K562 (cell line): ENCODE results near the gene BRWD1. TPM values are rescaled to one million over a fixed set of nuclear protein-coding genes. Genes with fewer than 3 reads are reported as not detected.

Experiments
- BCOR ChIP-seq: fragments of 450-650 bp; IDR thresholded peaks from 2 replicates; pipeline ENCODE4 v1.6.1; 2016
- CBX2 ChIP-seq: fragments of 200-600 bp; sonication (generic); IDR thresholded peaks from one replicate; pipeline ENCODE4 v1.6.1; 2012; ENCODE audit warnings: mild to moderate bottlenecking, low read length, inconsistent platforms; ENCODE audit not compliant: insufficient read depth, poor library complexity, severe bottlenecking
- GABPA ChIP-seq: fragments of 200-800 bp; sonication (Bioruptor generic); conservative IDR thresholded peaks from 2 replicates; pipeline ENCODE4 v1.6.1; 2016; ENCODE audit warnings: low read depth, missing genetic modification characterization, missing compliant biosample characterization
- GABPB1 ChIP-seq: sonication (generic); formaldehyde crosslinking; IDR thresholded peaks from 2 replicates; pipeline ENCODE4 v1.8.0; 2022; ENCODE audit warnings: mild to moderate bottlenecking, missing genetic modification reagents
- GTF2F1 ChIP-seq: IDR thresholded peaks from 2 replicates; pipeline ENCODE4 v1.6.1; 2011; ENCODE audit warnings: low read depth, low read length, improper control_type of control experiment
- IFI16 ChIP-seq: fragments of 250-450 bp; sonication (Bioruptor Pico); IDR thresholded peaks from 2 replicates; pipeline ENCODE4 v2.1.2; 2022; ENCODE audit warnings: mild to moderate bottlenecking, inconsistent platforms
- RAD51 ChIP-seq: fragments of 450-650 bp; IDR thresholded peaks from 2 replicates; pipeline ENCODE4 v1.7.1; 2016; ENCODE audit warnings: low read depth, mild to moderate bottlenecking, borderline replicate concordance
- TEAD4 ChIP-seq, 2 experiments: sonication (generic) in 1 of 2; formaldehyde crosslinking in 1 of 2; IDR thresholded peaks; 2 replicates each; pipeline versions ENCODE4 v1.6.1 to v1.8.0; 2012 to 2022; ENCODE audit warnings: borderline replicate concordance in 1 of 2, inconsistent platforms in 1 of 2, low read length in 1 of 2, mild to moderate bottlenecking in 1 of 2, missing genetic modification reagents in 1 of 2
- ZNF140 ChIP-seq: fragments of 250-450 bp; sonication (Bioruptor Pico); IDR thresholded peaks from 2 replicates; pipeline ENCODE4 v1.8.0; 2021; ENCODE audit warnings: moderate library complexity, mild to moderate bottlenecking, inconsistent platforms
- ZNF274 ChIP-seq: IDR thresholded peaks from 2 replicates; pipeline ENCODE4 v1.6.1; 2011; ENCODE audit warnings: low read depth, mild to moderate bottlenecking, low read length, moderate library complexity, borderline replicate concordance
- ZNF609 ChIP-seq: sonication (generic); formaldehyde crosslinking; IDR thresholded peaks from 2 replicates; pipeline ENCODE4 v1.8.1; 2023; ENCODE audit warnings: missing genetic modification reagents, mild to moderate bottlenecking, borderline replicate concordance
- polyA plus RNA-seq, 8 experiments: library from polyadenylated mRNA; depleted of rRNA in 4 of 8; stranded (reverse) in 5 of 8; unstranded in 3 of 8; fragments of >200 nt; fragmentation: Nextera tagmentation in 2 of 8; fragmentation: Illumina TruSeq in 1 of 8; extraction: Ambion mirVana in 2 of 8; extraction: Trizol in 1 of 8; gene quantifications; 2 replicates each; pipeline versions ENCODE4 v1.2.1 to v1.2.3, GENCODE V29; 2011 to 2014; ENCODE audit warnings: inconsistent platforms in 1 of 8, missing spikeins in 1 of 8
- total RNA-seq, 7 experiments: library from RNA; depleted of rRNA in 6 of 7; stranded (reverse); fragments of >200 nt in 6 of 7; fragmentation: Illumina TruSeq in 2 of 7; extraction: Trizol in 2 of 7; gene quantifications; 2 replicates each; pipeline versions ENCODE4 v1.2.1 to v1.2.3, GENCODE V29; 2011 to 2021; ENCODE audit warnings: low replicate concordance in 1 of 7
- TF ChIP-seq, protein P1 (sequence below): fragments of 450-650 bp; IDR thresholded peaks from 2 replicates; pipeline ENCODE4 v1.6.1; 2016; ENCODE audit warnings: mild to moderate bottlenecking, moderate library complexity

BRWD1 gene
- total and polyA plus RNA-seq, 9 of the 15 experiments (the other 6 are each of a cell fraction or from before 2014, with no cell fraction given), result 10.1 to 60.2 (median 34.1) TPM

- peak; percentile 15; the same call in 1 of the 2 replicates for TF ChIP-seq TEAD4 (IDR thresholded peaks at IDR 0.05; ENCODE audit: low read length)
- TF ChIP-seq TEAD4 (CRISPR knock-in tag; IDR thresholded peaks at IDR 0.05; ENCODE audit: borderline replicate concordance), result no peak
- peak; percentile 72; the same call in 1 of the 2 replicates for TF ChIP-seq GABPB1 (CRISPR knock-in tag)
- no peak for TF ChIP-seq ZNF609
- no peak for TF ChIP-seq GTF2F1
- TF ChIP-seq, protein P1, sequence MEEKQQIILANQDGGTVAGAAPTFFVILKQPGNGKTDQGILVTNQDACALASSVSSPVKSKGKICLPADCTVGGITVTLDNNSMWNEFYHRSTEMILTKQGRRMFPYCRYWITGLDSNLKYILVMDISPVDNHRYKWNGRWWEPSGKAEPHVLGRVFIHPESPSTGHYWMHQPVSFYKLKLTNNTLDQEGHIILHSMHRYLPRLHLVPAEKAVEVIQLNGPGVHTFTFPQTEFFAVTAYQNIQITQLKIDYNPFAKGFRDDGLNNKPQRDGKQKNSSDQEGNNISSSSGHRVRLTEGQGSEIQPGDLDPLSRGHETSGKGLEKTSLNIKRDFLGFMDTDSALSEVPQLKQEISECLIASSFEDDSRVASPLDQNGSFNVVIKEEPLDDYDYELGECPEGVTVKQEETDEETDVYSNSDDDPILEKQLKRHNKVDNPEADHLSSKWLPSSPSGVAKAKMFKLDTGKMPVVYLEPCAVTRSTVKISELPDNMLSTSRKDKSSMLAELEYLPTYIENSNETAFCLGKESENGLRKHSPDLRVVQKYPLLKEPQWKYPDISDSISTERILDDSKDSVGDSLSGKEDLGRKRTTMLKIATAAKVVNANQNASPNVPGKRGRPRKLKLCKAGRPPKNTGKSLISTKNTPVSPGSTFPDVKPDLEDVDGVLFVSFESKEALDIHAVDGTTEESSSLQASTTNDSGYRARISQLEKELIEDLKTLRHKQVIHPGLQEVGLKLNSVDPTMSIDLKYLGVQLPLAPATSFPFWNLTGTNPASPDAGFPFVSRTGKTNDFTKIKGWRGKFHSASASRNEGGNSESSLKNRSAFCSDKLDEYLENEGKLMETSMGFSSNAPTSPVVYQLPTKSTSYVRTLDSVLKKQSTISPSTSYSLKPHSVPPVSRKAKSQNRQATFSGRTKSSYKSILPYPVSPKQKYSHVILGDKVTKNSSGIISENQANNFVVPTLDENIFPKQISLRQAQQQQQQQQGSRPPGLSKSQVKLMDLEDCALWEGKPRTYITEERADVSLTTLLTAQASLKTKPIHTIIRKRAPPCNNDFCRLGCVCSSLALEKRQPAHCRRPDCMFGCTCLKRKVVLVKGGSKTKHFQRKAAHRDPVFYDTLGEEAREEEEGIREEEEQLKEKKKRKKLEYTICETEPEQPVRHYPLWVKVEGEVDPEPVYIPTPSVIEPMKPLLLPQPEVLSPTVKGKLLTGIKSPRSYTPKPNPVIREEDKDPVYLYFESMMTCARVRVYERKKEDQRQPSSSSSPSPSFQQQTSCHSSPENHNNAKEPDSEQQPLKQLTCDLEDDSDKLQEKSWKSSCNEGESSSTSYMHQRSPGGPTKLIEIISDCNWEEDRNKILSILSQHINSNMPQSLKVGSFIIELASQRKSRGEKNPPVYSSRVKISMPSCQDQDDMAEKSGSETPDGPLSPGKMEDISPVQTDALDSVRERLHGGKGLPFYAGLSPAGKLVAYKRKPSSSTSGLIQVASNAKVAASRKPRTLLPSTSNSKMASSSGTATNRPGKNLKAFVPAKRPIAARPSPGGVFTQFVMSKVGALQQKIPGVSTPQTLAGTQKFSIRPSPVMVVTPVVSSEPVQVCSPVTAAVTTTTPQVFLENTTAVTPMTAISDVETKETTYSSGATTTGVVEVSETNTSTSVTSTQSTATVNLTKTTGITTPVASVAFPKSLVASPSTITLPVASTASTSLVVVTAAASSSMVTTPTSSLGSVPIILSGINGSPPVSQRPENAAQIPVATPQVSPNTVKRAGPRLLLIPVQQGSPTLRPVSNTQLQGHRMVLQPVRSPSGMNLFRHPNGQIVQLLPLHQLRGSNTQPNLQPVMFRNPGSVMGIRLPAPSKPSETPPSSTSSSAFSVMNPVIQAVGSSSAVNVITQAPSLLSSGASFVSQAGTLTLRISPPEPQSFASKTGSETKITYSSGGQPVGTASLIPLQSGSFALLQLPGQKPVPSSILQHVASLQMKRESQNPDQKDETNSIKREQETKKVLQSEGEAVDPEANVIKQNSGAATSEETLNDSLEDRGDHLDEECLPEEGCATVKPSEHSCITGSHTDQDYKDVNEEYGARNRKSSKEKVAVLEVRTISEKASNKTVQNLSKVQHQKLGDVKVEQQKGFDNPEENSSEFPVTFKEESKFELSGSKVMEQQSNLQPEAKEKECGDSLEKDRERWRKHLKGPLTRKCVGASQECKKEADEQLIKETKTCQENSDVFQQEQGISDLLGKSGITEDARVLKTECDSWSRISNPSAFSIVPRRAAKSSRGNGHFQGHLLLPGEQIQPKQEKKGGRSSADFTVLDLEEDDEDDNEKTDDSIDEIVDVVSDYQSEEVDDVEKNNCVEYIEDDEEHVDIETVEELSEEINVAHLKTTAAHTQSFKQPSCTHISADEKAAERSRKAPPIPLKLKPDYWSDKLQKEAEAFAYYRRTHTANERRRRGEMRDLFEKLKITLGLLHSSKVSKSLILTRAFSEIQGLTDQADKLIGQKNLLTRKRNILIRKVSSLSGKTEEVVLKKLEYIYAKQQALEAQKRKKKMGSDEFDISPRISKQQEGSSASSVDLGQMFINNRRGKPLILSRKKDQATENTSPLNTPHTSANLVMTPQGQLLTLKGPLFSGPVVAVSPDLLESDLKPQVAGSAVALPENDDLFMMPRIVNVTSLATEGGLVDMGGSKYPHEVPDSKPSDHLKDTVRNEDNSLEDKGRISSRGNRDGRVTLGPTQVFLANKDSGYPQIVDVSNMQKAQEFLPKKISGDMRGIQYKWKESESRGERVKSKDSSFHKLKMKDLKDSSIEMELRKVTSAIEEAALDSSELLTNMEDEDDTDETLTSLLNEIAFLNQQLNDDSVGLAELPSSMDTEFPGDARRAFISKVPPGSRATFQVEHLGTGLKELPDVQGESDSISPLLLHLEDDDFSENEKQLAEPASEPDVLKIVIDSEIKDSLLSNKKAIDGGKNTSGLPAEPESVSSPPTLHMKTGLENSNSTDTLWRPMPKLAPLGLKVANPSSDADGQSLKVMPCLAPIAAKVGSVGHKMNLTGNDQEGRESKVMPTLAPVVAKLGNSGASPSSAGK, result 0 out of 2 replicates have a peak, but pooled peaks have one; percentile 21
- TF ChIP-seq ZNF274, result no peak
- peak; percentile 65 for TF ChIP-seq GABPA (tag)
- TF ChIP-seq BCOR, result no peak
- peak; percentile 85 for TF ChIP-seq RAD51
- no peak for TF ChIP-seq IFI16 (CRISPR knock-in tag)
- TF ChIP-seq ZNF140 (CRISPR knock-in tag), result no peak
- TF ChIP-seq CBX2, result no peak
These were observed 169.2 kb downstream of the BRWD1 start (continued) for GRCh38 chr21:39144191-39144590.
